GM18499 (cell line): ENCODE measurements around the gene PTPRG.

Source experiments
- ATAC-seq: cut with Tn5 transposase; IDR thresholded peaks from one replicate; pipeline ENCODE4 v1.9.1; 2021; ENCODE audit warnings: moderate number of reproducible peaks; ENCODE audit not compliant: insufficient read depth, unreplicated experiment

The PTPRG gene

GRCh38 chr3:61615643-61616042 is 54.3 kb downstream of the PTPRG start:
- no peak for ATAC-seq

- ATAC-seq = no peak
These were observed 55.2 kb downstream of the PTPRG start for GRCh38 chr3:61616586-61616985.

GRCh38 chr3:61617041-61617440 is 55.7 kb downstream of the PTPRG start:
- no peak for ATAC-seq

DNA sequence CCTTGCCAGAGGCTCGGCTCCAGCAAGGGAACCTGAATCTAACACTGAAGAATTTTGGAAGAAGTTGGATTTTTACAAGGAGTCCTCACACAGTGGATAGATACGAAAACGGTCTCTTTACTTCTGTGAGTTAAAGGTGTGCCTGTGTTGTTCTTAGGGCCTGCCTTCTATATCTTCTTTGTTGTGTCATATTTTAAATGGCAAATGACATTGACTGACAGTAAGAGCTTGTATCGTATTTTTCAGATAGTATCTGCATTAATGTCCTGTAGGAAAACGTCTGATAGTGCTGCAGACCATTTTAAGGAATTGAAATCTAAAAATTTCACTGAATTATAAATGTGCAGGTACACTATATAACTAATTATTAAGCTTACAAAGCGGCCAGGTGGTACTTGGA is 56.3 kb downstream of the PTPRG start:
- ATAC-seq = no peak

DNA sequence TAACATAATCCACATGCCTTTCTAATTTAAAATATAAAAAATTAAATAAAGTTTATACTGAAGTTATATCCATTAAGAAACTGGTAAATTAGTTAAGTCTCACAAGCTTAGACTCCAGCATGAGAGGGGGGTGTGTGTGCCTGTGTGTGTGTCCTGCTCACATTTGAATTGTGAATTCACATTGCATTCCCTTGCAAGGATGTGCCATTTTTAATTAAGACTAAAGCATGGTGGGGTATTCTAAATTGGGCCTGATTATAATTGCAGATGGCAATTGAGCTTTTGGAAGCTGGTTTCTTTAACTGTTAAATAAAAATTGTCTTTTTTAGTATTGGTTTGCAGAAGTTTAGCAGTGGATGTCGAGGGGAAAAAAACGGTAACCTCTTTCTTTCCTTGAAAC is 56.9 kb downstream of the PTPRG start:
- no peak for ATAC-seq

- ATAC-seq = no peak
These were observed 57.5 kb downstream of the PTPRG start for GRCh38 chr3:61618871-61619270.

DNA sequence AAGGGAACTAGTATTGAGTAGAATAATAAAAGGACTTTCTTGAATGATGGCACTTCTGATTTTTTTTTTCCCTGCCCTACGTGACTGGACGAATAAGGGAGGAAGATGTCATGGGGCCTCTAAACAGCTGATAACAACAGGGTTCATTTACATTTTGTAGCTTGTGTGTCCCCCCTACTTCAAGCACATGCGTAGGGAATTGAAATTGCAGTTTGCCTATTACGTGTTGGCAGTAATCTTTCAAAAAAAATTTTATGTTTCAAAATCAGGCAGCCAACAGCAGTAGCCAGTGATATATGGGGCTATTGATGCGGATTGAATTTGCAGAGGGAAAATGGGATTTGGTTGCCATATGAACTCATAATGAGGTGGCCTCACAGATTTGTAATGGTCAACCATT is 58.7 kb downstream of the PTPRG start:
- no peak for ATAC-seq

- no peak for ATAC-seq
These were observed 62.9 kb downstream of the PTPRG start for GRCh38 chr3:61624300-61624699.

- ATAC-seq = no peak
These were observed 64.1 kb downstream of the PTPRG start for GRCh38 chr3:61625429-61625828.

- no peak for ATAC-seq
These were observed 65.1 kb downstream of the PTPRG start for GRCh38 chr3:61626484-61626883.

DNA sequence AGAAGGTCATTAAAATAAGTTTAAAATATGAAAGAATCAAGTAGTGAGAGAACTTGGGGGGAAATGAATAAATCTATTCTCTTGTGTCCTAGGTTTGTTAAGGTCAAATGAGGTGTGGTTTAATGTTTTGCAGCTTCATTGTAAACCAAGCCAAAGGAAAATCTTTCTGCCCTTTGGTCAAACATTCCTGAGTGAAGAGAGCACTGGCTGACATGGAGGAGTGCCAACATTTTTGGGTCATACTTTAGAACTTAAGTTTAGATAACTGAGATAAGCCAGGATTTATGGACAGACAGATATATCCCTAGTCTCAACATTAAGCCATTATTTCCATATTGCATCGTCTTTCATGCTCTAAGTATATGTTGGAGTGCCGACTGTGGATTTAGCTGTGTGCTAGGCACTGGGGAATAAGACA is 66.4 kb downstream of the PTPRG start:
- ATAC-seq = no peak

- no peak for ATAC-seq
These were observed 67.3 kb downstream of the PTPRG start for GRCh38 chr3:61628636-61629035.

DNA sequence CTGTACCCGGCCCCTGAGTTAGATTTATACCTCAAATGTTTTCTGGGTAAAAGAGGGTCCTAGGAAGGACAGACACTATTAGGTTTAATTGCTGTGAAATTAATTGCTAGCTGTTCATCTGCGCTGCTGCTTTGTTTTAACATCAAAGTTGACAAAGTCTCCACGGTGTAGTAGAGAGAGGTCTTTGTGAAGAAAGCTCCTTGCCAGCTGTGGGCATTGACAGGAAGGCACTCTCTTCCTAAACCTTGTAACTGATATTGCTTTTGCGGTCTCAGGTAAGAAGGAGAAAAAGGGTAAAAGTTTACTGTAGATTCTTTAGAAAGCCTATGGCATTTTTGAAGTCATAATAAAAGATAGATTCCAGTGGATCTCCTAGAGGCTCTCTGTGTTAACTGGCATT is 68.1 kb downstream of the PTPRG start:
- ATAC-seq = no peak

DNA sequence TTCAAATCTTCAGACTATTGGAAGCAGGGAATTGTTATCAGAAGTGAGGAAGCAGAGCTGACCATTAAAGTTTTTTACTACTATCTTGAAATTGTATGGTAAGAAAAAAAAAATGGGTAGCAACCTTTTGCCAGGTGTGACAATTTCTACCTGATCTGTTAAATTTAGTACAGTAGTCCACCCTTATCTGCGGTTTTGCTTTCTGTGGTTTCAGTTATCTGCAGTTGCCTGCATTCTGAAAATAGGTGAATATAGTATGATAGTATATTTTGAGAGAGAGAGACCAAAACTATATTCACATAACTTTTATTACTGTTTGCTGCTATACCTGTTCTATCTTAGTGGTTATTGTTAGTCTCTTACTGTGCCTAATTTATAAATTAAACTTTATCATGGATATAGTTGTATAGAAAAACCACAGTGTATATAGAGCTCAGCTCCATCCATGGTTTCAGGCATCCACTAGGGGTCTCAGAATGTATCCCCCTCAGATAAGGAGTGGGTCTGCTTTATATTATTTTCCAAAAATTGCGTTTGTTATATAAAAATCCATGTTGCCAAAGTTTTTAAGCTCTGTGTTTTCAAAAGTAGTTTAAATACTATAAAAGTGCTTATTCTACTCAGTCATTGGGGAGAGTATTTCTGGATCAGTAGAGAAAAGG is 69.9 kb downstream of the PTPRG start:
- no peak for ATAC-seq

- no peak for ATAC-seq
These were observed 71.3 kb downstream of the PTPRG start for GRCh38 chr3:61632568-61633175.

DNA sequence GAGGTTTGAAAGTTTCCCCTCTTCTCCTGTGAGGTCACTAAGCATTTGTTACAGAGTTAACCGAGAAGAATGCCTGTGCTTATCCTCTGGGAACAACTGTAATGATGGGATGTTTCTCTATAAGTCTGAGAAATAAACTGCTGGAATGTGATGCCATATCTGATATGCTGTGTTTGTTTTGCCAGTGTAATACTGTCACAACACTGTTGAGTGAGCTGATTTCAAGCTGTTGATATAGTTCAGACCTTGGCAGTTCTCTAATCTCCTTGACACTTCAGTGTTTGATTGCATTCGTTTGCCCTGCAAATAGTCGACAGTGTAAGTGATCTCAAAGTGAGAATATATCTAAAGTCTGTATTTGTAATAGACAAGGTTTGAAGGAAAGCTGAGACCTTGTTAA is 73.3 kb downstream of the PTPRG start:
- ATAC-seq = no peak

GRCh38 chr3:61637088-61638051 is 76.0 kb downstream of the PTPRG start:
- no peak for ATAC-seq

- no peak for ATAC-seq
These were observed 77.4 kb downstream of the PTPRG start for GRCh38 chr3:61638741-61639140.

GRCh38 chr3:61639991-61640390 is 78.6 kb downstream of the PTPRG start:
- no peak for ATAC-seq

GRCh38 chr3:61645148-61645547 is 83.8 kb downstream of the PTPRG start:
- ATAC-seq = no peak

DNA sequence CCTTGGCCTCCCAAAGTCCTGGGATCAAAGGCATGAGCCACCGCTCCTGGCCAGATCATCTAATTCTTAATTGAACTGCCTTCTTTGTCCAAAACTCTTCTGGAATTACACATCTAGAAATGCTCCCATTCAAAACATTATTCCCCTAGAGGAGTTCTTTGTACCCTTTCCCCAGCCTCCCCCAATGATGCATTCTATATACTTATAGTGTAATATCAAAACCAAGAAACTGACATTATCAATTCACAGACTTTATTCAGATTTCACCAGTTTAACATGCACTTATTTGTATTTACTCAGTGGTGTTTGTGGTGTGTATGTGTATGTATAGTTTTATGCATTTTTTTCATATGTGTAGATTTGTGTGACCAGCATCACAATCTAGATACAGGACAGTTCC is 85.0 kb downstream of the PTPRG start:
- ATAC-seq = no peak
